Vagina (tissue), 2 donors: Measurements from ENCODE around the gene SCLT1.

Experiments used
- POLR2A ChIP-seq, 2 donors: fragments of 450-650 bp; IDR thresholded peaks; one replicate each; pipeline ENCODE4 v1.6.1; 2017; ENCODE audit warnings: antibody characterized with exemption in 2 of 2, mild to moderate bottlenecking in 2 of 2, moderate library complexity in 2 of 2
- POLR2AphosphoS5 ChIP-seq, 2 donors: sonication (generic); formaldehyde crosslinking; IDR thresholded peaks; one replicate each; pipeline ENCODE4 v1.9.0; 2017; ENCODE audit warnings: antibody characterized with exemption in 2 of 2, mild to moderate bottlenecking in 2 of 2, low read depth in 1 of 2; ENCODE audit not compliant: insufficient read depth in 1 of 2
- TF ChIP-seq, protein P1 (sequence below), 3 experiments: fragments of 450-650 bp in 2 of 3; fragments of 200-600 bp in 1 of 3; sonication (generic) in 1 of 3; IDR thresholded peaks; one replicate each; pipeline ENCODE4 v1.5.1; 2017 to 2019; ENCODE audit warnings: antibody characterized with exemption in 3 of 3, mild to moderate bottlenecking in 2 of 3, moderate library complexity in 2 of 3

DNA sequence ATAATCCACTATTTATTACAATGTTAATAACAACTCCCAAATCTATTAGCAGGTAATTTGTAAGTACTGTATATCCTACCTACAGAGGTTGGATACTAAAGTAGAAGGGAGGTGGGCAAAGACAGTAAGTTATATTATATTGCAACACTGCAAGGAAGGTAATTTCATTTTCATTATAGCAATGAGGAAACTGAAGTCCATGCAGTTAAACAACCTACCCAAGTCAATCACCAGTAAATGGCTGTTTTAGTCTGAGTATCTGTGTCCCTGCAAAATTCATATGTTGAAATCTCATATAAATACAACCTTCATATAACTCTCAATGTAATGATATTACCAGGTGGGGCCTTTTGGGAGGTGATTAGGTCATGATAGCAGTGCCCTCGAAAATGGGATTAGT, 114.4 kb downstream of the SCLT1 start:
- no peak for TF ChIP-seq POLR2A (IDR thresholded peaks at IDR 0.05)
- TF ChIP-seq, protein P1, sequence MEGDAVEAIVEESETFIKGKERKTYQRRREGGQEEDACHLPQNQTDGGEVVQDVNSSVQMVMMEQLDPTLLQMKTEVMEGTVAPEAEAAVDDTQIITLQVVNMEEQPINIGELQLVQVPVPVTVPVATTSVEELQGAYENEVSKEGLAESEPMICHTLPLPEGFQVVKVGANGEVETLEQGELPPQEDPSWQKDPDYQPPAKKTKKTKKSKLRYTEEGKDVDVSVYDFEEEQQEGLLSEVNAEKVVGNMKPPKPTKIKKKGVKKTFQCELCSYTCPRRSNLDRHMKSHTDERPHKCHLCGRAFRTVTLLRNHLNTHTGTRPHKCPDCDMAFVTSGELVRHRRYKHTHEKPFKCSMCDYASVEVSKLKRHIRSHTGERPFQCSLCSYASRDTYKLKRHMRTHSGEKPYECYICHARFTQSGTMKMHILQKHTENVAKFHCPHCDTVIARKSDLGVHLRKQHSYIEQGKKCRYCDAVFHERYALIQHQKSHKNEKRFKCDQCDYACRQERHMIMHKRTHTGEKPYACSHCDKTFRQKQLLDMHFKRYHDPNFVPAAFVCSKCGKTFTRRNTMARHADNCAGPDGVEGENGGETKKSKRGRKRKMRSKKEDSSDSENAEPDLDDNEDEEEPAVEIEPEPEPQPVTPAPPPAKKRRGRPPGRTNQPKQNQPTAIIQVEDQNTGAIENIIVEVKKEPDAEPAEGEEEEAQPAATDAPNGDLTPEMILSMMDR (IDR thresholded peaks at IDR 0.05) = no peak
- TF ChIP-seq POLR2AphosphoS5 (IDR thresholded peaks at IDR 0.05; ENCODE audit: insufficient read depth in 1 of 2, low read depth in 1 of 2) = no peak
